ENCODE results near the gene MCCC2.

DNA sequence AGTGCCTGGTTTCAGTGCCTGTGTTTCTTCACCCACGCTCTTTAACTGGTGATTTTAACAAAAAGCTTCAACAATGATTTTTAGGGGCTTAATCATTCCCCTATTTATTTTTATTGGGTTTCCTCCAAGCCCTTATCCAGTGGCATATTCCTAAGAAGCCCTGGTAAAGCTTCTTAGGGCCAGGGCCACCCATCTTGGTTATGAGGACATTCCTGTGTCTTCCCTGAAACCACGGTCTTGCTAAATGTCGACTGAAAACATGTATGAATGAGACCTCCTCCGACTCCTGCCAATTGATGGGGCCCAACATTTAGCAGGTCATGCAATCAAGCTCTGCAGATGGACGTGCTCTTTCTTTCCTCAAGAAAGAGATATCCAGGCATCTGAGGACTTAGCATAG is 118.3 kb downstream of the MCCC2 start:
- TF ChIP-seq, protein P1, sequence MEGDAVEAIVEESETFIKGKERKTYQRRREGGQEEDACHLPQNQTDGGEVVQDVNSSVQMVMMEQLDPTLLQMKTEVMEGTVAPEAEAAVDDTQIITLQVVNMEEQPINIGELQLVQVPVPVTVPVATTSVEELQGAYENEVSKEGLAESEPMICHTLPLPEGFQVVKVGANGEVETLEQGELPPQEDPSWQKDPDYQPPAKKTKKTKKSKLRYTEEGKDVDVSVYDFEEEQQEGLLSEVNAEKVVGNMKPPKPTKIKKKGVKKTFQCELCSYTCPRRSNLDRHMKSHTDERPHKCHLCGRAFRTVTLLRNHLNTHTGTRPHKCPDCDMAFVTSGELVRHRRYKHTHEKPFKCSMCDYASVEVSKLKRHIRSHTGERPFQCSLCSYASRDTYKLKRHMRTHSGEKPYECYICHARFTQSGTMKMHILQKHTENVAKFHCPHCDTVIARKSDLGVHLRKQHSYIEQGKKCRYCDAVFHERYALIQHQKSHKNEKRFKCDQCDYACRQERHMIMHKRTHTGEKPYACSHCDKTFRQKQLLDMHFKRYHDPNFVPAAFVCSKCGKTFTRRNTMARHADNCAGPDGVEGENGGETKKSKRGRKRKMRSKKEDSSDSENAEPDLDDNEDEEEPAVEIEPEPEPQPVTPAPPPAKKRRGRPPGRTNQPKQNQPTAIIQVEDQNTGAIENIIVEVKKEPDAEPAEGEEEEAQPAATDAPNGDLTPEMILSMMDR (IDR thresholded peaks at IDR 0.05 in 2 of 3, conservative IDR thresholded peaks at IDR 0.05 in 1 of 3; ENCODE audit: borderline replicate concordance in 1 of 3, insufficient read depth in 1 of 3, low read depth in 2 of 3, low read length in 2 of 3): no peak
- TF ChIP-seq EZH2 (IDR thresholded peaks at IDR 0.05) (no peak), POLR2AphosphoS5 (IDR thresholded peaks at IDR 0.05; ENCODE audit: low read depth, low read length) (no peak), EGR1 (IDR thresholded peaks at IDR 0.05; ENCODE audit: low read depth) (no peak), SIN3A (IDR thresholded peaks at IDR 0.05; ENCODE audit: low read depth) (no peak)

All from HCT116 (cell line).